HUES6 (cell line): ENCODE results near the gene RNF224.

ENCODE experiments used
- H3K27ac ChIP-seq: 2 replicates; pipeline ENCODE4 v1.7.0; 2013; ENCODE audit warnings: low read depth, mild to moderate bottlenecking, low read length, inconsistent platforms
- H3K27me3 ChIP-seq: 2 replicates; pipeline ENCODE4 v1.6.1; 2013; ENCODE audit warnings: low read length; ENCODE audit not compliant: control insufficient read depth, insufficient read depth
- H3K36me3 ChIP-seq: 2 replicates; pipeline ENCODE4 v1.6.1; 2013; ENCODE audit warnings: low read length; ENCODE audit not compliant: control insufficient read depth, insufficient read depth
- H3K4me1 ChIP-seq: 2 replicates; pipeline ENCODE4 v1.6.1; 2013; ENCODE audit warnings: low read length; ENCODE audit not compliant: control insufficient read depth, insufficient read depth
- H3K4me3 ChIP-seq: 2 replicates; pipeline ENCODE4 v1.5.1; 2013; ENCODE audit warnings: low read depth, low read length
- H3K9ac ChIP-seq: one replicate; pipeline ENCODE4 v1.6.1; 2013; ENCODE audit warnings: mild to moderate bottlenecking, low read length
- H3K9me3 ChIP-seq: 2 replicates; pipeline ENCODE4 v1.6.1; 2013; ENCODE audit warnings: low read depth, low read length; ENCODE audit not compliant: control insufficient read depth, insufficient read depth

RNF224 gene

GRCh38 chr9:137227054-137227852 lies at the start of gene RNF224:
Gene RNF224 (plus strand): TSS chr9:137227502. CDS start chr9:137228336, 834 bp downstream.
- Histone ChIP-seq H3K36me3 (no peaks in the 10 kb centered on the region), H3K9me3 (no peaks in the 10 kb centered on the region), H3K4me1 (peaks cover 15% of the 10 kb centered on the region)

GRCh38 chr9:137178201-137178938 lies 48.9 kb upstream of the RNF224 start:
- H3K4me3 ChIP-seq = no peak overlapping the region
- H3K36me3 ChIP-seq = peaks cover 42% of the 10 kb centered on the region
- H3K27ac ChIP-seq = no peak overlapping the region
- 0 out of 2 replicates have a peak, but pooled peaks cover 4% of the 10 kb centered on the region for H3K4me1 ChIP-seq
- H3K27me3 ChIP-seq = peaks cover 30% of the 10 kb centered on the region; the same call in 1 of the 2 replicates
- H3K9ac ChIP-seq = no peak overlapping the region
- H3K9me3 ChIP-seq = no peaks in the 10 kb centered on the region

More at GRCh38 chr9:137227054-137227852, at the start of gene RNF224:
- peaks cover 9% of the 10 kb centered on the region for H3K27me3 ChIP-seq
- H3K9ac ChIP-seq = peak within 1 kb of the TSS; percentile 17
- no peak within 1 kb of the TSS for H3K27ac ChIP-seq
- no peak within 1 kb of the TSS for H3K4me3 ChIP-seq

- Histone ChIP-seq H3K27me3 (peaks cover 23% of the 10 kb centered on the region; the same call in 1 of the 2 replicates), H3K36me3 (peaks cover 49% of the 10 kb centered on the region), H3K4me1 (0 out of 2 replicates have a peak, but pooled peaks cover 4% of the 10 kb centered on the region), H3K4me3 (no peak overlapping the region), H3K9me3 (no peaks in the 10 kb centered on the region), H3K27ac (no peak overlapping the region), H3K9ac (no peak overlapping the region)
These were observed 48.2 kb upstream of the RNF224 start for GRCh38 chr9:137178939-137179630.

- Histone ChIP-seq H3K36me3 (peaks cover 56% of the 10 kb centered on the region), H3K4me1 (0 out of 2 replicates have a peak, but pooled peaks cover 4% of the 10 kb centered on the region), H3K27ac (no peak overlapping the region), H3K4me3 (no peak overlapping the region), H3K9ac (no peak overlapping the region), H3K9me3 (no peaks in the 10 kb centered on the region), H3K27me3 (peaks cover 17% of the 10 kb centered on the region; the same call in 1 of the 2 replicates)
These were observed 47.5 kb upstream of the RNF224 start for GRCh38 chr9:137179761-137180160.

- Histone ChIP-seq H3K9me3 (no peaks in the 10 kb centered on the region), H3K36me3 (peaks cover 62% of the 10 kb centered on the region), H3K27ac (no peak overlapping the region), H3K9ac (no peak overlapping the region), H3K4me1 (no peaks in the 10 kb centered on the region), H3K4me3 (no peak overlapping the region), H3K27me3 (peaks cover 10% of the 10 kb centered on the region; the same call in 1 of the 2 replicates)
These were observed 46.8 kb upstream of the RNF224 start for GRCh38 chr9:137180491-137180890.

GRCh38 chr9:137181680-137182079 lies 45.6 kb upstream of the RNF224 start:
- Histone ChIP-seq H3K9me3 (no peaks in the 10 kb centered on the region), H3K4me3 (no peak overlapping the region), H3K27ac (no peak overlapping the region), H3K27me3 (no peaks in the 10 kb centered on the region; the same call in 1 of the 2 replicates), H3K9ac (no peak overlapping the region), H3K4me1 (no peaks in the 10 kb centered on the region), H3K36me3 (peaks cover 73% of the 10 kb centered on the region)

GRCh38 chr9:137182836-137183235 lies 44.5 kb upstream of the RNF224 start:
- H3K9me3 ChIP-seq = no peaks in the 10 kb centered on the region
- H3K27me3 ChIP-seq = no peaks in the 10 kb centered on the region
- no peak overlapping the region for H3K9ac ChIP-seq
- peaks cover 69% of the 10 kb centered on the region for H3K36me3 ChIP-seq
- peaks cover 4% of the 10 kb centered on the region; the same call in 1 of the 2 replicates for H3K4me1 ChIP-seq
- no peak overlapping the region for H3K27ac ChIP-seq
- no peak overlapping the region for H3K4me3 ChIP-seq

- peaks cover 4% of the 10 kb centered on the region; the same call in 1 of the 2 replicates for H3K4me1 ChIP-seq
- H3K36me3 ChIP-seq = peaks cover 69% of the 10 kb centered on the region
- H3K9me3 ChIP-seq = no peaks in the 10 kb centered on the region
- H3K9ac ChIP-seq = no peak overlapping the region
- no peaks in the 10 kb centered on the region for H3K27me3 ChIP-seq
- no peak overlapping the region for H3K27ac ChIP-seq
- H3K4me3 ChIP-seq = no peak overlapping the region
These were observed 43.2 kb upstream of the RNF224 start for GRCh38 chr9:137183980-137184595.

- peaks cover 64% of the 10 kb centered on the region for H3K36me3 ChIP-seq
- no peaks in the 10 kb centered on the region for H3K9me3 ChIP-seq
- no peak overlapping the region for H3K4me3 ChIP-seq
- H3K9ac ChIP-seq = no peak overlapping the region
- peaks cover 11% of the 10 kb centered on the region for H3K4me1 ChIP-seq
- no peak overlapping the region for H3K27ac ChIP-seq
- no peaks in the 10 kb centered on the region for H3K27me3 ChIP-seq
These were observed 42.2 kb upstream of the RNF224 start for GRCh38 chr9:137184881-137185660.

- peaks cover 61% of the 10 kb centered on the region for H3K36me3 ChIP-seq
- H3K27ac ChIP-seq = no peak overlapping the region
- no peak overlapping the region for H3K9ac ChIP-seq
- H3K27me3 ChIP-seq = no peaks in the 10 kb centered on the region
- H3K4me1 ChIP-seq = peaks cover 11% of the 10 kb centered on the region
- no peaks in the 10 kb centered on the region for H3K9me3 ChIP-seq
- H3K4me3 ChIP-seq = no peak overlapping the region
These were observed 41.4 kb upstream of the RNF224 start for GRCh38 chr9:137185921-137186320.
